PC-3 (cell line): ENCODE measurements around the gene TCEAL6. TPM values are rescaled to one million over a fixed set of nuclear protein-coding genes. Genes with fewer than 3 reads are reported as not detected.
"Not testable (repeated sequence)": the region's sequence is repeated elsewhere in the genome, so short reads cannot be mapped to it uniquely, and the experiment has no call there.

ENCODE experiments used
- ATAC-seq: fragments of 200-7000 bp; cut with Tn5 transposase; 2 replicates; pipeline ENCODE4 v1.9.1; 2020; ENCODE audit warnings: mild to moderate bottlenecking, moderate library complexity
- BruUV-seq: library from RNA; stranded (reverse); fragments of 400-500 nt; replicated peaks from 2 replicates; lab custom pipeline; 2021; lab: Mats Ljungman, UMichigan
- CTCF ChIA-PET: fragments of 300-600 bp; sonication (Branson Sonifier 250); formaldehyde crosslinking; loops from one replicate; lab custom pipeline; 2022; ENCODE audit warnings: antibody characterized with exemption; lab: Charles Lee
- POLR2A ChIA-PET: fragments of 300-600 bp; sonication (Branson Sonifier 250); formaldehyde crosslinking; loops from one replicate; lab custom pipeline; 2022; ENCODE audit warnings: antibody characterized with exemption; ENCODE audit not compliant: unreplicated experiment; lab: Charles Lee
- DNase-seq: peaks from one replicate; pipeline ENCODE4 v3.0.0-alpha.2; 2015
- H2AFZ ChIP-seq: fragments of 300-600 bp; sonication (generic); 2 replicates; pipeline ENCODE4 v1.6.0; 2016; ENCODE audit warnings: antibody characterized with exemption, low read length
- H3F3A ChIP-seq: fragments of 300-600 bp; sonication (generic); one replicate; pipeline ENCODE4 v1.6.0; 2017; ENCODE audit warnings: antibody characterized with exemption, low read length, control low read depth, mild to moderate bottlenecking; ENCODE audit not compliant: unreplicated experiment
- H3K27ac ChIP-seq: fragments of 300-600 bp; sonication (generic); 2 replicates; pipeline ENCODE4 v1.5.1; 2016; ENCODE audit warnings: mild to moderate bottlenecking, low read length
- H3K27me3 ChIP-seq: fragments of 300-600 bp; sonication (generic); 2 replicates; pipeline ENCODE4 v1.6.1; 2016; ENCODE audit warnings: low read length, mixed read lengths
- H3K36me3 ChIP-seq: fragments of 300-600 bp; sonication (generic); 2 replicates; pipeline ENCODE4 v1.6.1; 2016; ENCODE audit warnings: low read depth, mixed run types, low read length, mixed read lengths
- H3K4me1 ChIP-seq: fragments of 300-600 bp; sonication (generic); 2 replicates; pipeline ENCODE4 v1.5.1; 2016; ENCODE audit warnings: low read length; ENCODE audit not compliant: insufficient read depth
- H3K4me2 ChIP-seq: fragments of 300-600 bp; sonication (generic); 2 replicates; pipeline ENCODE4 v1.6.0; 2016; ENCODE audit warnings: low read length
- H3K4me3 ChIP-seq: fragments of 300-600 bp; sonication (generic); 2 replicates; pipeline ENCODE4 v1.5.1; 2016; ENCODE audit warnings: mild to moderate bottlenecking, low read length, mixed read lengths
- H3K79me2 ChIP-seq: fragments of 300-600 bp; sonication (generic); 2 replicates; pipeline ENCODE4 v1.6.1; 2017; ENCODE audit warnings: low read length, mixed read lengths
- H3K9ac ChIP-seq: fragments of 300-600 bp; sonication (generic); 2 replicates; pipeline ENCODE4 v1.6.0; 2016; ENCODE audit warnings: mild to moderate bottlenecking, low read length
- H3K9me2 ChIP-seq: fragments of 300-600 bp; sonication (generic); replicated peaks from 2 replicates; pipeline ENCODE4 v1.6.1; 2016; ENCODE audit warnings: mixed run types, low read length, mixed read lengths
- H3K9me3 ChIP-seq: fragments of 300-600 bp; sonication (generic); 2 replicates; pipeline ENCODE4 v1.6.1; 2016; ENCODE audit warnings: low read length, mixed read lengths
- H4K20me1 ChIP-seq: fragments of 300-600 bp; sonication (generic); 2 replicates; pipeline ENCODE4 v1.6.1; 2016; ENCODE audit warnings: low read length, mixed read lengths
- CTCF ChIP-seq: fragments of 300-600 bp; sonication (generic); conservative IDR thresholded peaks from 2 replicates; pipeline ENCODE4 v1.5.1; 2017; ENCODE audit warnings: antibody characterized with exemption, low read depth, mild to moderate bottlenecking, low read length
- EZH2 ChIP-seq: fragments of 300-600 bp; sonication (generic); IDR thresholded peaks from one replicate; pipeline ENCODE4 v1.6.1; 2017; ENCODE audit warnings: antibody characterized with exemption, mild to moderate bottlenecking, low read length; ENCODE audit not compliant: unreplicated experiment
- EZH2phosphoT487 ChIP-seq: fragments of 300-600 bp; sonication (generic); IDR thresholded peaks from 2 replicates; pipeline ENCODE4 v1.6.1; 2018; ENCODE audit warnings: mild to moderate bottlenecking, antibody characterized with exemption, low read length, borderline replicate concordance
- intact Hi-C: fragments of 100-400 bp; cut with micrococcal nuclease; formaldehyde crosslinking; loops from 2 replicates; pipeline ENCODE4 v1.9.0; 2023
- total RNA-seq: library from RNA; depleted of rRNA; stranded (reverse); fragments of >200 nt; gene quantifications from 2 replicates; pipeline ENCODE4 v1.2.3, GENCODE V29; 2014

Gene TCEAL6
- total RNA-seq, 1 experiment from 2014 or later, result not detected

- ChIA-PET CTCF (no interaction called here), POLR2A (no interaction called here)
These were observed 12.9 kb upstream of the TCEAL6 start for GRCh38 chrX:102154900-102155805.

GRCh38 chrX:102154218-102154860, 12.1 kb upstream of the TCEAL6 start:
- H3K9ac ChIP-seq, result no peak overlapping the region
- peak overlapping the region; percentile 74; the same call in 1 of the 2 replicates for H3K4me2 ChIP-seq
- H3K4me1 ChIP-seq, result no peaks in the 10 kb centered on the region
- no peaks in the 10 kb centered on the region for H3K9me3 ChIP-seq
- TF ChIP-seq CTCF, result peak; percentile 39; the same call in 1 of the 2 replicates
- TF ChIP-seq EZH2, result no peak
- H4K20me1 ChIP-seq, result no peaks in the 10 kb centered on the region
- no peaks in the 10 kb centered on the region for H3K79me2 ChIP-seq
- peak overlapping the region; percentile 62; the same call in 1 of the 2 replicates for H3K4me3 ChIP-seq
- H3K27me3 ChIP-seq, result peaks cover 13% of the 10 kb centered on the region
- no TSS peak for BruUV-seq
- ChIA-PET CTCF (no interaction called here), POLR2A (no interaction called here)
- H3K9me2 ChIP-seq, result no peaks in the 10 kb centered on the region
- H3K36me3 ChIP-seq, result no peaks in the 10 kb centered on the region
- no peak overlapping the region for H3K27ac ChIP-seq
- intact Hi-C loops, result no loop called here
- ATAC-seq (no peak), DNase-seq (no peak)
- no peaks in the 10 kb centered on the region for H3F3A ChIP-seq
- no peak overlapping the region for H2AFZ ChIP-seq

More at GRCh38 chrX:102154900-102155805, 12.9 kb upstream of the TCEAL6 start:
- no peak overlapping the region for H3K27ac ChIP-seq
- intact Hi-C loops, result no loop called here
- no TSS peak for BruUV-seq
- H3K9me2 ChIP-seq, result no peaks in the 10 kb centered on the region
- no peaks in the 10 kb centered on the region for H3K36me3 ChIP-seq
- H3K4me1 ChIP-seq, result no peaks in the 10 kb centered on the region
- DNase-seq (no peak), ATAC-seq (no peak)
- H3K27me3 ChIP-seq, result peaks cover 13% of the 10 kb centered on the region
- no peaks in the 10 kb centered on the region for H4K20me1 ChIP-seq
- TF ChIP-seq CTCF, result no peak
- TF ChIP-seq EZH2, result no peak
- no peak for TF ChIP-seq EZH2phosphoT487
- H3K4me3 ChIP-seq, result peak overlapping the region; percentile 62
- no peaks in the 10 kb centered on the region for H3F3A ChIP-seq
- no peaks in the 10 kb centered on the region for H3K9me3 ChIP-seq
- H3K79me2 ChIP-seq, result no peaks in the 10 kb centered on the region
- H3K4me2 ChIP-seq, result peak overlapping the region; percentile 74
- no peak overlapping the region for H3K9ac ChIP-seq
- peak overlapping the region; percentile 53 for H2AFZ ChIP-seq

DNA sequence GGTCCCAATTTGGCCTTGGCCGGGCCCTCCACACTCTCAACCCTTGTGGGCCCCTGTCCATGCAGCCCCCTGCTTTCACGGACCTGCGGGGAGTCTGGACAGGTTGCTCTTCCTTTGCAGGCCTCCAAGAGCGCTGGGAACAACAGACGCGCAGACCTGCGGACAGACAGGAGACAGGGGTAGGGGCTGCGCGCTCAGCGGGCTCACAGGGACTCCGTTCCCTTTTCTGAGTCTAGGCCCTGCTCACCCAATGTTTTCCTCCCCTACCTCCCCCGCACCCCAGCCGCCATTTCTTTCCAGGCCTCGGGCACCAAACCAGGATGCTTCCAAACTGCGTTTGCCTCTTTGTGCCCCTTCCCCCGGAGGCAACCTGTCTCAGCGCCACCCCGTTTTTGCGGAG, 650 bp downstream of the TCEAL6 start:
- H3K9me3 ChIP-seq, CTCF ChIA-PET, H3K9ac ChIP-seq, H4K20me1 ChIP-seq, DNase-seq, ATAC-seq, H3K4me3 ChIP-seq, H3K79me2 ChIP-seq, H3K4me2 ChIP-seq, POLR2A ChIA-PET, BruUV-seq, intact Hi-C loops, H3K9me2 ChIP-seq, H3K27me3 ChIP-seq, H3K27ac ChIP-seq, H3K4me1 ChIP-seq, H2AFZ ChIP-seq, H3F3A ChIP-seq, H3K36me3 ChIP-seq: not testable (repeated sequence)

GRCh38 chrX:102140876-102141275, 1.4 kb downstream of the TCEAL6 start:
- H3K27ac ChIP-seq, BruUV-seq, H3K27me3 ChIP-seq, H3K9me2 ChIP-seq, H4K20me1 ChIP-seq, H3K4me3 ChIP-seq, H2AFZ ChIP-seq, H3K4me2 ChIP-seq, intact Hi-C loops, H3K36me3 ChIP-seq, H3K79me2 ChIP-seq, DNase-seq, POLR2A ChIA-PET, H3K9me3 ChIP-seq, H3K4me1 ChIP-seq, H3K9ac ChIP-seq, ATAC-seq, CTCF ChIA-PET, H3F3A ChIP-seq: not testable (repeated sequence)
